H1 (cell line): ENCODE measurements around the gene RASSF9. TPM values are rescaled to one million over a fixed set of nuclear protein-coding genes. Genes with fewer than 3 reads are reported as not detected.

Experiments used
- CTCF ChIA-PET: fragments of 300-600 bp; sonication (Branson Sonifier 250); formaldehyde crosslinking; loops from one replicate; lab custom pipeline; 2021; ENCODE audit not compliant: partially characterized antibody; lab: Charles Lee
- POLR2A ChIA-PET: fragments of 300-600 bp; sonication (Branson Sonifier 250); formaldehyde crosslinking; loops from one replicate; lab custom pipeline; 2021; ENCODE audit warnings: inconsistent platforms; ENCODE audit not compliant: partially characterized antibody; lab: Charles Lee
- DNase-seq, 2 experiments: peaks; one replicate each; pipeline versions ENCODE4 v3.0.0 to v3.0.0-alpha.2; 2010 to 2022; ENCODE audit warnings: low spot score in 2 of 2, low read depth in 1 of 2, mixed read lengths in 1 of 2
- FAIRE-seq: peaks from 2 replicates; lab custom pipeline; 2011; peaks lifted over from hg19 to GRCh38; lab: Jason Lieb, UNC
- H2AFZ ChIP-seq: 2 replicates; pipeline ENCODE4 v1.8.1; 2012; ENCODE audit warnings: low read length, inconsistent platforms
- H2AK5ac ChIP-seq: 2 replicates; pipeline ENCODE4 v1.6.1; 2013; ENCODE audit warnings: low read depth, low read length
- H2BK120ac ChIP-seq: replicated peaks from 2 replicates; pipeline ENCODE3; 2013; ENCODE audit warnings: low read depth, low read length, inconsistent platforms
- H2BK12ac ChIP-seq: 2 replicates; pipeline ENCODE4 v1.6.1; 2013; ENCODE audit warnings: low read depth, low read length
- H2BK15ac ChIP-seq: 2 replicates; pipeline ENCODE4 v1.6.1; 2013; ENCODE audit warnings: low read length
- H2BK20ac ChIP-seq: 2 replicates; pipeline ENCODE4 v1.6.1; 2013; ENCODE audit warnings: low read length
- H2BK5ac ChIP-seq: 2 replicates; pipeline ENCODE4 v1.6.1; 2013; ENCODE audit warnings: low read depth, low read length
- H3K14ac ChIP-seq: 2 replicates; pipeline ENCODE4 v1.6.1; 2013; ENCODE audit warnings: inconsistent platforms; ENCODE audit not compliant: insufficient read length
- H3K18ac ChIP-seq: 2 replicates; pipeline ENCODE4 v1.6.1; 2013; ENCODE audit warnings: low read length; ENCODE audit errors: extremely low read depth
- H3K23ac ChIP-seq: 2 replicates; pipeline ENCODE4 v1.6.1; 2013; ENCODE audit warnings: inconsistent platforms; ENCODE audit not compliant: insufficient read length
- H3K23me2 ChIP-seq: 2 replicates; pipeline ENCODE4 v1.6.1; 2013; ENCODE audit warnings: low read depth, low read length
- H3K27ac ChIP-seq: 2 replicates; pipeline ENCODE4 v1.6.1; 2011; ENCODE audit warnings: low read depth, low read length, inconsistent platforms
- H3K27me3 ChIP-seq, 4 experiments: replicated peaks in 1 of 4; 1 replicate in 1 of 4; 2 replicates in 3 of 4; pipeline versions ENCODE4 v1.6.1 to v1.8.1; 2011 to 2013; ENCODE audit warnings: low read length in 3 of 4, mild to moderate bottlenecking in 3 of 4, inconsistent platforms in 2 of 4, mixed read lengths in 2 of 4, moderate library complexity in 1 of 4; ENCODE audit not compliant: control insufficient read depth in 3 of 4, insufficient read depth in 3 of 4; ENCODE audit errors: extremely low read depth in 1 of 4
- H3K36me3 ChIP-seq, 4 experiments: 2 replicates each; pipeline versions ENCODE4 v1.6.1 to v1.8.1; 2011 to 2013; ENCODE audit warnings: mild to moderate bottlenecking in 4 of 4, low read length in 3 of 4, moderate library complexity in 2 of 4, control low read depth in 1 of 4, inconsistent platforms in 1 of 4; ENCODE audit not compliant: insufficient read depth in 4 of 4, control insufficient read depth in 2 of 4
- H3K4ac ChIP-seq: replicated peaks from 2 replicates; pipeline ENCODE3; 2013; ENCODE audit warnings: low read length, low read depth, mixed read lengths, inconsistent platforms; ENCODE audit not compliant: insufficient read length
- H3K4me1 ChIP-seq, 4 experiments: replicated peaks in 1 of 4; 1 replicate in 1 of 4; 2 replicates in 3 of 4; pipeline versions ENCODE4 v1.6.1 to v1.8.1; 2011 to 2013; ENCODE audit warnings: low read length in 3 of 4, inconsistent platforms in 2 of 4, mixed read lengths in 1 of 4; ENCODE audit not compliant: insufficient read depth in 4 of 4, control insufficient read depth in 3 of 4
- H3K4me2 ChIP-seq, 2 experiments: 2 replicates each; pipeline versions ENCODE4 v1.6.1 to v1.8.1; 2011 to 2013; ENCODE audit warnings: low read depth in 2 of 2, low read length in 2 of 2, control low read depth in 1 of 2, inconsistent platforms in 1 of 2, mild to moderate bottlenecking in 1 of 2; ENCODE audit not compliant: insufficient read depth in 1 of 2
- H3K4me3 ChIP-seq, 4 experiments: fragments of 200-600, 300-600 bp in 1 of 4; sonication (generic), shearing (Covaris generic), sonication (Bioruptor Twin) in 1 of 4; 2 replicates each; pipeline versions ENCODE4 v1.5.1 to v1.8.1; 2011 to 2016; ENCODE audit warnings: low read length in 4 of 4, low read depth in 3 of 4, control low read depth in 2 of 4, inconsistent platforms in 2 of 4, mild to moderate bottlenecking in 2 of 4, mixed read lengths in 1 of 4, moderate library complexity in 1 of 4; ENCODE audit not compliant: insufficient read depth in 2 of 4; ENCODE audit errors: extremely low read depth in 1 of 4
- H3K56ac ChIP-seq: replicated peaks from 2 replicates; pipeline ENCODE3; 2013; ENCODE audit warnings: low read depth, mild to moderate bottlenecking, mixed read lengths, low read length, inconsistent platforms; ENCODE audit not compliant: insufficient read length
- H3K79me1 ChIP-seq: 2 replicates; pipeline ENCODE4 v1.6.1; 2013; ENCODE audit warnings: low read depth, low read length, control low read depth
- H3K79me2 ChIP-seq, 2 experiments: 2 replicates each; pipeline versions ENCODE4 v1.6.1 to v1.8.1; 2012 to 2013; ENCODE audit warnings: low read length in 2 of 2, mild to moderate bottlenecking in 2 of 2, inconsistent platforms in 1 of 2; ENCODE audit not compliant: insufficient read depth in 2 of 2, control insufficient read depth in 1 of 2
- H3K9ac ChIP-seq, 4 experiments: replicated peaks in 1 of 4; 1 replicate in 1 of 4; 2 replicates in 3 of 4; pipeline versions ENCODE4 v1.6.1 to v1.8.1; 2011 to 2013; ENCODE audit warnings: low read depth in 3 of 4, low read length in 3 of 4, control low read depth in 2 of 4, mild to moderate bottlenecking in 2 of 4, moderate library complexity in 2 of 4, inconsistent platforms in 1 of 4; ENCODE audit errors: extremely low read depth in 1 of 4
- H3K9me3 ChIP-seq, 2 experiments: 2 replicates each; pipeline versions ENCODE4 v1.6.1 to v1.8.1; 2012 to 2013; ENCODE audit warnings: mild to moderate bottlenecking in 2 of 2, moderate library complexity in 2 of 2, control low read depth in 1 of 2, inconsistent platforms in 1 of 2, low read depth in 1 of 2, low read length in 1 of 2, mixed read lengths in 1 of 2; ENCODE audit not compliant: insufficient read depth in 2 of 2
- H4K20me1 ChIP-seq, 2 experiments: replicated peaks in 1 of 2; 2 replicates each; pipeline versions ENCODE3 to v1.8.1; 2011 to 2013; ENCODE audit warnings: inconsistent platforms in 2 of 2, low read length in 2 of 2, mild to moderate bottlenecking in 1 of 2; ENCODE audit not compliant: insufficient read depth in 2 of 2, control insufficient read depth in 1 of 2
- H4K5ac ChIP-seq: 2 replicates; pipeline ENCODE4 v1.6.1; 2013; ENCODE audit warnings: low read length, low read depth, mixed read lengths, inconsistent platforms; ENCODE audit not compliant: insufficient read length
- H4K8ac ChIP-seq: 2 replicates; pipeline ENCODE4 v1.8.0; 2013; ENCODE audit warnings: mild to moderate bottlenecking, moderate library complexity, low read length, inconsistent platforms; ENCODE audit not compliant: insufficient read depth; ENCODE audit errors: extremely low read depth
- H4K91ac ChIP-seq: replicated peaks from 2 replicates; pipeline ENCODE3; 2013; ENCODE audit warnings: low read length, mixed read lengths, inconsistent platforms; ENCODE audit not compliant: insufficient read length
- CEBPB ChIP-seq: IDR thresholded peaks from 2 replicates; pipeline ENCODE4 v1.6.1; 2012; ENCODE audit warnings: low read depth, low read length
- SP4 ChIP-seq: IDR thresholded peaks from 2 replicates; pipeline ENCODE4 v1.6.1; 2012; ENCODE audit warnings: low read length, inconsistent platforms
- TAF7 ChIP-seq: optimal IDR thresholded peaks from 2 replicates; pipeline ENCODE3; 2011; ENCODE audit warnings: low read depth, mild to moderate bottlenecking, inconsistent platforms, low read length, moderate library complexity, borderline replicate concordance
- WGBS, 2 experiments: shearing (Covaris generic) in 1 of 2; methylation state at CpG; one replicate each; pipeline versions ENCODE4 v1.1.6 to v1.1.7; 2013 to 2015; ENCODE audit warnings: low lambda C conversion rate in 2 of 2, mixed read lengths in 2 of 2, inconsistent platforms in 1 of 2, low coverage in 1 of 2, missing lambda C conversion rate in 1 of 2; ENCODE audit not compliant: insufficient replicate concordance in 2 of 2, insufficient coverage in 1 of 2, insufficient read length in 1 of 2; ENCODE audit errors: extremely low coverage in 1 of 2, missing lambda C conversion rate in 1 of 2; 5-methylcytosine and 5-hydroxymethylcytosine counted together
- polyA plus RNA-seq, 7 experiments: library from polyadenylated mRNA; depleted of rRNA in 3 of 7; stranded (reverse) in 5 of 7; unstranded in 2 of 7; fragments of >200 nt in 5 of 7; fragments of 200-250 nt in 2 of 7; gene quantifications; 1 replicate in 5 of 7; 2 replicates in 1 of 7; 4 replicates in 1 of 7; pipeline versions ENCODE4 v1.2.1 to v1.2.3, GENCODE V29; 2011 to 2013; ENCODE audit warnings: missing spikeins in 2 of 7, mixed read lengths in 2 of 7
- total RNA-seq: library from RNA; stranded (reverse); fragmentation: NEBNext Ultra II Directional; extraction: Animal tissue kit (Norgen Biotek cat#: 25700); gene quantifications from 2 replicates; pipeline ENCODE4 v1.2.1, GENCODE V29; 2021

The RASSF9 gene
- total and polyA plus RNA-seq, 2 of the 8 experiments (the other 6 are each of a cell fraction or from before 2014, with no cell fraction given): 0.06 to 0.39 TPM

DNA sequence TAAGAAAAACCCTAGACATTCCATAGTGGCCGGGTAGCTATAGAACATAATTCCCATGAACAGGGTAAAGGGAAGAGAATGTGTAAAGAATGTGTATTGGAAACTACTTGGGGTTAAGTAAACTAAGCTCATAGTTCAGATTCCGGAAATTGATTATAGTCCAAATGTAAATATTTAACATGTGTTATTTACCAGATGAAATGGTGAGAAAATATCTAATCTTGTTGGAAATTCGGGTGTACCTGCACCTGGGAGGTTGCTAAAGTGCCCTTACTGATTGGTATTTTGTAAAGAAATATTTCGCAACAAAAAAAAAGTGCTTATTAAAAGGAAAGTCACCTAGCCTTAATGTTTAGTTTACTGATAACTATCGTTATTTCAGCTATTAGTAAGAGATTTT lies 14.4 kb downstream of the RASSF9 start:
- H3K23ac ChIP-seq: no peak overlapping the region
- no peak overlapping the region for H3K4me2 ChIP-seq
- TF ChIP-seq CEBPB (peak; percentile 78; the same call in 1 of the 2 replicates), TAF7 (no peak), SP4 (no peak)
- no peak overlapping the region for H2AFZ ChIP-seq
- 83% methylated on average over 5 of the region's 5 CpGs; no CpG with 5 or more reads in 1 of the 2 experiments for WGBS, 2 experiments
- no peaks in the 10 kb centered on the region for H3K23me2 ChIP-seq
- H4K20me1 ChIP-seq: no peaks in the 10 kb centered on the region
- no peaks in the 10 kb centered on the region for H3K9me3 ChIP-seq
- no peaks in the 10 kb centered on the region for H3K27me3 ChIP-seq
- H3K14ac ChIP-seq: no peak overlapping the region
- H3K4me3 ChIP-seq: no peak overlapping the region
- H3K18ac ChIP-seq: no peak overlapping the region
- H2BK15ac ChIP-seq: no peak overlapping the region
- H2BK20ac ChIP-seq: no peak overlapping the region
- H3K4ac ChIP-seq: no peak overlapping the region
- no peak for FAIRE-seq
- H3K79me1 ChIP-seq: no peaks in the 10 kb centered on the region
- no peak overlapping the region for H2BK120ac ChIP-seq
- no peak overlapping the region for H2BK12ac ChIP-seq
- H4K91ac ChIP-seq: no peak overlapping the region
- H4K8ac ChIP-seq: no peak overlapping the region
- H3K9ac ChIP-seq: no peak overlapping the region
- CTCF ChIA-PET: interaction anchor here (1.1 to 1.7 kb wide), 3 partner anchors 12 to 45 kb away, joined by 3 to 11 read pairs (median 4); no protein-coding TSS in a partner anchor
- H4K5ac ChIP-seq: no peak overlapping the region
- no peak overlapping the region for H3K27ac ChIP-seq
- H3K36me3 ChIP-seq: no peaks in the 10 kb centered on the region
- H3K4me1 ChIP-seq: no peaks in the 10 kb centered on the region; a peak in 1 of 7 replicates
- H2BK5ac ChIP-seq: no peak overlapping the region
- DNase-seq: no peak
- no peak overlapping the region for H2AK5ac ChIP-seq
- POLR2A ChIA-PET: no interaction called here
- H3K79me2 ChIP-seq: no peaks in the 10 kb centered on the region
- no peak overlapping the region for H3K56ac ChIP-seq
